HUES48 (cell line): ENCODE data around the gene SAPCD1.
A peak's percentile ranks its signal among the peaks of the same experiment; 100 is the strongest.

Source experiments
- H3K27ac ChIP-seq: one replicate; pipeline ENCODE4 v1.7.0; 2013; ENCODE audit warnings: low read depth, low read length, inconsistent platforms
- H3K27me3 ChIP-seq: 2 replicates; pipeline ENCODE4 v1.6.1; 2013; ENCODE audit warnings: mild to moderate bottlenecking, low read length; ENCODE audit not compliant: control insufficient read depth, insufficient read depth
- H3K36me3 ChIP-seq: 2 replicates; pipeline ENCODE4 v1.6.1; 2013; ENCODE audit warnings: low read length; ENCODE audit not compliant: control insufficient read depth, insufficient read depth
- H3K4me1 ChIP-seq: 2 replicates; pipeline ENCODE4 v1.6.1; 2013; ENCODE audit warnings: mild to moderate bottlenecking, low read length; ENCODE audit not compliant: control insufficient read depth, insufficient read depth
- H3K4me3 ChIP-seq: 2 replicates; pipeline ENCODE4 v1.5.1; 2013; ENCODE audit warnings: mild to moderate bottlenecking, low read depth, low read length
- H3K9ac ChIP-seq: 2 replicates; pipeline ENCODE4 v1.6.1; 2013; ENCODE audit warnings: mild to moderate bottlenecking, low read depth, low read length, moderate library complexity
- H3K9me3 ChIP-seq: 2 replicates; pipeline ENCODE4 v1.6.1; 2013; ENCODE audit warnings: low read length; ENCODE audit not compliant: control insufficient read depth, insufficient read depth

The SAPCD1 gene

DNA sequence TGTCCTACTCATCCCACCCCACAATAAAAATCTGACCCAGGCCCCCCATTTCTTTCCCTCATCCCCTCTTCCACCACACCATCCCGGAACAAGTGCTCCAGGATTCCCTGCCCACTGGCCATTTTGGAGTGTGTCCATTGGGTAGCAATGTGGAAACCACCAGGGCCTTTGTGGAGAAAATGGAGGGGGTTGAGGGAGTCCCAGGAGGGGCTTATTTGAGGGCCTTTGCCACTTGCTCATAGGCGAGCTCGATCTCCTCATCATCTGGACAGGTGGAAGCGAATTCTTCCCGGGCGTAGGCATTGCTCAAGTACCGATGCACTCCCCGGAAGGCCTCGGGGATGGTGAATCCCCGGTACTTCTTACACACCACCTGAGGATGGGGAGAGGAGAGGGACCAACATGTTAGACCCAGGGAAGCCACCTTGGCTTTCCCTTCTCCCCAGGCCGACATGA, 31.8 kb upstream of the SAPCD1 start:
- H3K4me3 ChIP-seq: peak overlapping the region; percentile 96; the same call in 1 of the 2 replicates
- H3K9ac ChIP-seq: no peak overlapping the region
- peak overlapping the region; percentile 97 for H3K27ac ChIP-seq
- no peaks in the 10 kb centered on the region for H3K27me3 ChIP-seq
- no peaks in the 10 kb centered on the region for H3K9me3 ChIP-seq
- peaks cover 14% of the 10 kb centered on the region for H3K4me1 ChIP-seq
- H3K36me3 ChIP-seq: peaks cover 55% of the 10 kb centered on the region

GRCh38 chr6:31732029-31732428, 30.4 kb upstream of the SAPCD1 start:
- Histone ChIP-seq H3K4me3 (no peak overlapping the region), H3K4me1 (peaks cover 20% of the 10 kb centered on the region), H3K9ac (no peak overlapping the region), H3K27ac (no peak overlapping the region), H3K36me3 (peaks cover 43% of the 10 kb centered on the region), H3K27me3 (no peaks in the 10 kb centered on the region), H3K9me3 (no peaks in the 10 kb centered on the region)

DNA sequence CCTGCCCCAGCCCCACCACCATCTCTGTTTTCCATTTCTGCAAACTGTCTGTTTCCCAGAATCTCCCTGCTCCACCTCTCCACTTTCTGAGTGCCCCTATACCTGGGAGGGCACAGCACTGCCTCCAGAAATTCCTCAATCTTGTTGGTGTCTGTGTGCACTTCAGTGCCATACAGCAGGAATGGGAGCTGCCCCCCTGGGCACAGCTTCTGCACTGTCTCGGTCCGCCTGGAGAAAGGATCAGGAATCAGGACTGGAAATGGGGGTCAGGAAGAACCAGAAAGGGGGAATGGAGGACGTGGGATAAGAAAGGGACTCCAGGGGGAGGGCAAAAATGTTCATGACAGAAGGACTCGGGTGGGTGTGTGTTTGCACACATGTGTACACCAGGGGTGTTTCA, 28.7 kb upstream of the SAPCD1 start:
- Histone ChIP-seq H3K36me3 (peaks cover 35% of the 10 kb centered on the region), H3K4me1 (peaks cover 30% of the 10 kb centered on the region), H3K4me3 (no peak overlapping the region), H3K9me3 (no peaks in the 10 kb centered on the region), H3K27me3 (no peaks in the 10 kb centered on the region), H3K9ac (0 out of 2 replicates have a peak overlapping the region, but pooled peaks have one; percentile 11), H3K27ac (peak overlapping the region; percentile 92)

- peaks cover 35% of the 10 kb centered on the region for H3K36me3 ChIP-seq
Observed at GRCh38 chr6:31734247-31734820, 28.1 kb upstream of the SAPCD1 start.

GRCh38 chr6:31734821-31735406, 27.5 kb upstream of the SAPCD1 start:
- H3K27me3 ChIP-seq: no peaks in the 10 kb centered on the region
- peak overlapping the region; percentile 64 for H3K9ac ChIP-seq
- H3K9me3 ChIP-seq: no peaks in the 10 kb centered on the region
- peaks cover 35% of the 10 kb centered on the region for H3K4me1 ChIP-seq
- peak overlapping the region; percentile 83 for H3K4me3 ChIP-seq
- H3K36me3 ChIP-seq: peaks cover 35% of the 10 kb centered on the region
- peak overlapping the region; percentile 92 for H3K27ac ChIP-seq

More at GRCh38 chr6:31734247-31734820, 28.1 kb upstream of the SAPCD1 start:
- H3K4me1 ChIP-seq: peaks cover 34% of the 10 kb centered on the region
- no peaks in the 10 kb centered on the region for H3K9me3 ChIP-seq
- peak overlapping the region; percentile 92 for H3K27ac ChIP-seq
- peak overlapping the region; percentile 83 for H3K4me3 ChIP-seq
- H3K9ac ChIP-seq: 0 out of 2 replicates have a peak overlapping the region, but pooled peaks have one; percentile 11
- no peaks in the 10 kb centered on the region for H3K27me3 ChIP-seq

- Histone ChIP-seq H3K4me3 (peak within 1 kb of the TSS; percentile 83), H3K9me3 (no peaks in the 10 kb centered on the region), H3K4me1 (peaks cover 34% of the 10 kb centered on the region), H3K27ac (peak within 1 kb of the TSS; percentile 92), H3K36me3 (peaks cover 32% of the 10 kb centered on the region), H3K27me3 (no peaks in the 10 kb centered on the region), H3K9ac (peak within 1 kb of the TSS; percentile 64)
Observed at GRCh38 chr6:31736021-31736767, 26.3 kb upstream of the SAPCD1 start, which contains the start of gene CLIC1. Gene CLIC1 (minus strand): TSS chr6:31736530. CDS start chr6:31736300, 230 bp downstream.

DNA sequence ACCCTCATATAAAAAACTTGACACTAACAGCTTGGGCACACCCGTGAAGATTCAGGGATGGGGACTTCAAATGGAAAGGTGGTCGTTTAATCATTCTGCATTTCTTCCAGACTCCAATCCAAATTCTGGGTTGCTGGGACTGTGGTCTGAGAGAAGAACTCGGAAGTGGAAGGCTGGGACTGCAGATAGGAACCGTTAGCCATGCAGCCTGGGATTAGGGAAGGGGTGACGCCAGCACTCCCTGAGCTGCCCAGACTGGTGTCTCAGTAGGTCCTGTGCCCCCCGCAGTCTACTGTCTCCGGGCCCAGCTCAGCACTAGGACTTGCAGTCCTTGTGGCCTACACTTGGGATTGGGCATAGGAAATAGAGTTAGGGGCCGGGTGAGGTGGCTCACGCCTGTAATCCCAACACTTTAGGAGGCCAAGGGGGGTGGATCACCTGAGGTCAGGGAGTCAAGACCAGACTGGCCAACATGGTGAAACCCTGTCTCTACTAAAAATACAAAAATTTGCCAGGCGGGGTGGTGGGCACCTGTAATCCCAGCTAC, 25.6 kb upstream of the SAPCD1 start:
- Histone ChIP-seq H3K9me3 (no peaks in the 10 kb centered on the region), H3K4me1 (peaks cover 34% of the 10 kb centered on the region), H3K27me3 (no peaks in the 10 kb centered on the region), H3K27ac (peak overlapping the region; percentile 92), H3K36me3 (peaks cover 33% of the 10 kb centered on the region), H3K9ac (no peak overlapping the region), H3K4me3 (peak overlapping the region; percentile 83)

GRCh38 chr6:31737315-31737990, 25.0 kb upstream of the SAPCD1 start:
- Histone ChIP-seq H3K27ac (peak overlapping the region; percentile 92), H3K36me3 (peaks cover 29% of the 10 kb centered on the region), H3K27me3 (no peaks in the 10 kb centered on the region), H3K9ac (no peak overlapping the region), H3K4me1 (peaks cover 34% of the 10 kb centered on the region), H3K9me3 (no peaks in the 10 kb centered on the region), H3K4me3 (peak overlapping the region; percentile 3; the same call in 1 of the 2 replicates)

DNA sequence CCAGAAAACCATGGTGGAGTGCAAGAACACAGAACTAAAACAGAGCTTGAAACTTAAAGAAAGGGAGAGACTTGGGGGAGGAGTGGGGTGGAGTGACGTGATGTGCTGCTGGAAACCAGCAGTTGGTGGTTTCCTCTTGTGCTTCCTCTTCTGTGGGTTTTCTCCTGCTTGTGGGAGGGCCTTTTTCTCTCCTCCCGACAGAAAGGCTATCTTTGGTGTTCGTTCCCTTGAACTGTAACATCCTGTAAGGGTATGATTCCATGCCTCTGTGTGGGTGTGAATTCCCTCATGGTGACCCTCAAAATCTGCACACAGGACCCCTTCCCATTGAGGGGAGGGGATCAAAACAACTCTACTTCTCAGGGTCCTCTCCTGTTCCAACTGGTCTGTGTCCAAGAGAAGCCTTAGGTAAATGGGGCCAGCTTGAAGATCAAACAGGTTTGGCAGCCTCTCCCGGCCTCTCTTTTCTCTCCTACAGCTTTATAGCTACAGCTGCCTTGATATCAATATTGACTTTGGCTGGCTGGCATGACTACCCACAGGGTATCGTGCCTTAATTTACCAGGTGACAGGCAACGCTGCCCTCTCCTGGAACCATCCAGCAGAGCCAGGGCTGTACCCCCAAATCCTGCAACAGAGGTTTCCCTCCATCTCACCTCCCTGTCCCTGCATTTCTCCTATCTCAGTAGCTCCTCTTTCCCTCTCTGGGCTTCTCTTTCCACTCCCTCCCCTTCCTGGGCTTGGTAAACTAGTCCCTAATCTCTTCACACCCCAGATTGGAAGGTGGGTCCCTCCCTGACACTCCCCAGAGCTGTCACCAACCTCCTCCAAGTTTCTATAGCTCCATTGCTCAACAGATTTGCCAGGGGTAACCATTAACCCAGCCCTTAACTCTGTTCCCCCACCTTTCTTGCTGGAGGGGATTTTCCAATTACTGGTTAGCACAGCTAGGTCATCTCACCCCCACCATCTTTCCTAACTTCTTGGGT, 24.2 kb upstream of the SAPCD1 start:
- Histone ChIP-seq H3K36me3 (peaks cover 23% of the 10 kb centered on the region), H3K4me1 (peaks cover 34% of the 10 kb centered on the region), H3K27ac (peak overlapping the region; percentile 92), H3K27me3 (no peaks in the 10 kb centered on the region), H3K9ac (0 out of 2 replicates have a peak overlapping the region, but pooled peaks have one; percentile 4), H3K9me3 (no peaks in the 10 kb centered on the region), H3K4me3 (peak overlapping the region; percentile 3; the same call in 1 of the 2 replicates)
